Activated naive CD8-positive, alpha-beta T cell treated with anti-CD3 and anti-CD28 coated beads for 36 hours (primary cell): ENCODE measurements around the gene GNMT. TPM values are rescaled to one million over a fixed set of nuclear protein-coding genes. Genes with fewer than 3 reads are reported as not detected.
"Not testable (repeated sequence)": the region's sequence is repeated elsewhere in the genome, so short reads cannot be mapped to it uniquely, and the experiment has no call there.

Experiments used
- DNase-seq: peaks from one replicate; pipeline ENCODE4 v3.0.0; 2021
- H3K27ac Mint-ChIP-seq: one replicate; pipeline ENCODE4 v1.8.0; 2022; ENCODE audit warnings: mild to moderate bottlenecking, moderate library complexity, mixed read lengths
- H3K27me3 Mint-ChIP-seq: one replicate; pipeline ENCODE4 v1.8.0; 2022; ENCODE audit warnings: mild to moderate bottlenecking, mixed read lengths
- H3K36me3 Mint-ChIP-seq: one replicate; pipeline ENCODE4 v1.8.0; 2021; ENCODE audit warnings: mild to moderate bottlenecking, mixed read lengths
- H3K4me1 Mint-ChIP-seq: one replicate; pipeline ENCODE4 v1.8.0; 2021; ENCODE audit warnings: mixed read lengths
- H3K4me3 Mint-ChIP-seq: one replicate; pipeline ENCODE4 v1.8.0; 2022; ENCODE audit warnings: mild to moderate bottlenecking, moderate library complexity, mixed read lengths
- H3K9me3 Mint-ChIP-seq: one replicate; pipeline ENCODE4 v1.8.0; 2022; ENCODE audit warnings: mixed read lengths
- total RNA-seq, 2 experiments: library from RNA; stranded (reverse); gene quantifications; one replicate each; pipeline ENCODE4 v1.2.3, GENCODE V29; 2021

Gene GNMT
- total RNA-seq, 2 experiments from 2014 or later = 0.20 to 0.35 TPM

DNA sequence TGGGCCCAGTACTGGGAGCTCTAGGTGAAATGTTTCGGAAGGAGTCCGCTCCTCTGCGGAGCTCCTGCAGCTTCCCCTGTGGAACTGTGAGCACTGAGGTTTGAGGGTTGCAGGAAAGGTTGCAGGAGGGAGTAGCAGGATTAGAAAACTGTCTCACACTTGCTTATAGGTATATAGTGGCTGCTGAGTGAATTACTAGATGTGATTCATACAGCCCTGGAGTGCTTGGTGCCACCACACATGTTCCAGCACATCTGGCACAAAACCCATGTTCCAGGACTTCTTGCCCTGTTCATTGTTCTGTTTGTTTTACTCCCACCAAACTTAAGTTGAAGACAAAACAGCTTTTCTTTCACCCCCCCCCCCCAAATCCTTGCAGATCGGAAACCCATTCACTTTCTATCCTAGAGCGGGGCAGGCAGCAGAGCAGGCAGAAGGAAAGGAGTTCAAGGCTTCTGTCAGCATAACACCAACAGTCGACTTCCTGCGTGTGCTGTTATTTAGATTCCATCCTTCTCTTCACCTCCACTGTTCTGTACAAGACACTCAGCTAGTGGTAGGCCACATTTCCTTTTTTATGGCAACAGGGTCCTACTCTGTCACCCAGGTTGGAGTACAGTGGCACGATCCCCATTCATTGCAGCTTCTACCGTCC is 19.1 kb downstream of the GNMT start:
- Mint-ChIP-seq H3K36me3 (peaks cover 29% of the 10 kb centered on the region), H3K4me3 (peak overlapping the region; percentile 86), H3K4me1 (peaks cover 45% of the 10 kb centered on the region), H3K27ac (peak overlapping the region; percentile 96), H3K27me3 (no peaks in the 10 kb centered on the region), H3K9me3 (peaks cover 4% of the 10 kb centered on the region)
- DNase-seq = no peak

DNA sequence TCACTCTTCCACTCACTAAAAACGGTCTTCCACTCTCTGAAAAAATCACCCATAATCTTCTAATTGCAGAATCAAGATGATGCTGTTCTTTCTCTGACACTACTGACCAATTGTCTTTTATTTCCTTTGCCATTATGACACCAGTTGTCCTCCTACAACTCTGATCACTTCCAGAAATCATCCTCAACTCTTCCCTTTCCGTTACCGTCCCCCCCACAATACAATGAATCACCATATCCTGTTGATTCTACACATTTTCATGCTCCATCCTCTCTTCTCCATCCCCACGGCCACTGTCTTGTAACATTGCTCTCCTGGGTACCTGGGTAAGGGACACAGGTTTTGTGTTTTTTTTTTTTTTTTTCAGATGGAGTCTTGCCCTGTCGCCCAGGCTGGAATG is 21.3 kb downstream of the GNMT start:
- no peak for DNase-seq
- H3K27ac Mint-ChIP-seq = peak overlapping the region; percentile 13
- no peaks in the 10 kb centered on the region for H3K27me3 Mint-ChIP-seq
- peaks cover under 1% of the 10 kb centered on the region for H3K9me3 Mint-ChIP-seq
- peaks cover 14% of the 10 kb centered on the region for H3K36me3 Mint-ChIP-seq
- H3K4me1 Mint-ChIP-seq = peaks cover 45% of the 10 kb centered on the region
- H3K4me3 Mint-ChIP-seq = no peak overlapping the region

DNA sequence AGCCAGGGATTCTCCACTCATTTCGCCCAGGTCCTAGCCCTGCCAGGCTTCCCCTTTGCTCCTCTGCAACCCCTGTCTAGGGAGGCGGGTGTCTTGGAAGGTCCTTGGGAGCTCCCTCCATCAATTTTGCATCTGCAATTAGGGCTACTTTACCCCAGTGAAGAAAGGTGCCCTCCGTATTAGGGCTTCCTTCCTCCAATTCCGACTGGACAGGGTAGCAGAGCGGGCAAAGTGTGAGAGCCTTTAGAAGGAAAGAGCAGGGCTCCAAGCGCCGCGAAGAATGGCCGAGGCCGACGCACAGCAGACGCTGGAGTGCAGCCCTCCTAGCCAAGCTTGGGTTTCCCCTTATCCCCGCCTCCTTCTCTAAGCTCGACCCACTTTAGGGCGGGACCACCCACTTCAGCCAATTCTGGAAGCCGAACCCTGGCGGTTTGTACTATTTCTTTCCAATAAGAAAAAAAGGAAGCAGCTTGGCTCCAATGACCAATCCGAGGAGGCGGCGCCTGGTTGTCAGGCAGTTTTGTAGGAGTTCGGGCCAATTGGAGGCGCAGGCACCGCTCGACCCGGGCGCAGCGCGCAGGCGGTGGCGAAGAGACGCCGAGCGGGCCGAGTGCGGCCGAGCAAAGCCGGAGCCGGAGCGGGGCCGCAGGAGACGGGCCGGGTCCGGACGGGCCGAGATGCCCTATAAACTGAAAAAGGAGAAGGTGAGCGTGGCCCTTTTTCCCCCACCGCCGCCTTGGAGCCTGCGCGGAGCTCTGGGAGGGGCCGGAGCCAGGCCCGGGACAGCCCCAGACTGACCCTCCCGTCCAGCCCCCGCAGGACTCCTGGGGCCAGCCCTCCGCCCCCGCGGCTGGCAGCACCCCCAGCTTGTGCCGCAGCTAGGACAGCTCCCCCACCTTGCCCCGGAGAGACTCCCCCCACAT is 23.7 kb downstream of the GNMT start, which contains the start of gene PPP2R5D:
Gene PPP2R5D, plus strand, starts transcription at position 570 of the 923 bp plus-strand sequence. Its CDS starts 108 bp downstream, at position 678.
- peaks cover 3% of the 10 kb centered on the region for H3K36me3 Mint-ChIP-seq
- no peaks in the 10 kb centered on the region for H3K9me3 Mint-ChIP-seq
- peaks cover 50% of the 10 kb centered on the region for H3K4me1 Mint-ChIP-seq
- DNase-seq = peak; percentile 96
- H3K27me3 Mint-ChIP-seq = no peaks in the 10 kb centered on the region
- H3K4me3 Mint-ChIP-seq = peak within 1 kb of the TSS; percentile 87
- peak within 1 kb of the TSS; percentile 86 for H3K27ac Mint-ChIP-seq

DNA sequence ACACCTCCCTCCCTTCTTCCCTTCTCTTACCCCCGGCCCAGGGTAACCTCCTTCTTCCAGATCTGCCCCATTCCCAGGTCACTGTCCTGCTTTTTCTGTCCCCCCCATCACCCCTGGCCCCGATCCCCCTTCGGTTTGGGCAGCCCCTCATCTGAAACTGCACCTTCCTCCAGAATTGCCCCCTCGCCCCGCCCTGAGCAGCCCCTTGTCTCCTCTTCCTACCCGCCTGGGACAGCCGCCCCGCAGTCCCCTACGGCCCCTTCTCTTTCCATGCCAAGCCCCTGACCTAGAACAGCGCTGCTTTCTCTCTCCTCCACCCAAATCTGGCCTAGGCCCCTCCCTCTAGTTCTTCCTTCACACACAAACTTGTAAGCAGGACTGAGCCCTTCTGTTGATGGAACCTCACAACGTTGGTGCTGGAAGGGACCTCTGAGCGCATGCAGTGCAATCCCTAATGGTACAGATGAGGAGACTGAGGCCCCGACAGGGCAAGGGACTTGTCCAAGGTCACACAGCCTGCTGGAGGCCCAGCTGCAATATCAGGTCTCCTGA is 24.4 kb downstream of the GNMT start:
- H3K27ac Mint-ChIP-seq = peak overlapping the region; percentile 70
- H3K4me3 Mint-ChIP-seq = peak overlapping the region; percentile 87
- H3K27me3 Mint-ChIP-seq = no peaks in the 10 kb centered on the region
- no peaks in the 10 kb centered on the region for H3K9me3 Mint-ChIP-seq
- peak; percentile 19 for DNase-seq
- peaks cover 45% of the 10 kb centered on the region for H3K4me1 Mint-ChIP-seq
- H3K36me3 Mint-ChIP-seq = peaks cover 2% of the 10 kb centered on the region

DNA sequence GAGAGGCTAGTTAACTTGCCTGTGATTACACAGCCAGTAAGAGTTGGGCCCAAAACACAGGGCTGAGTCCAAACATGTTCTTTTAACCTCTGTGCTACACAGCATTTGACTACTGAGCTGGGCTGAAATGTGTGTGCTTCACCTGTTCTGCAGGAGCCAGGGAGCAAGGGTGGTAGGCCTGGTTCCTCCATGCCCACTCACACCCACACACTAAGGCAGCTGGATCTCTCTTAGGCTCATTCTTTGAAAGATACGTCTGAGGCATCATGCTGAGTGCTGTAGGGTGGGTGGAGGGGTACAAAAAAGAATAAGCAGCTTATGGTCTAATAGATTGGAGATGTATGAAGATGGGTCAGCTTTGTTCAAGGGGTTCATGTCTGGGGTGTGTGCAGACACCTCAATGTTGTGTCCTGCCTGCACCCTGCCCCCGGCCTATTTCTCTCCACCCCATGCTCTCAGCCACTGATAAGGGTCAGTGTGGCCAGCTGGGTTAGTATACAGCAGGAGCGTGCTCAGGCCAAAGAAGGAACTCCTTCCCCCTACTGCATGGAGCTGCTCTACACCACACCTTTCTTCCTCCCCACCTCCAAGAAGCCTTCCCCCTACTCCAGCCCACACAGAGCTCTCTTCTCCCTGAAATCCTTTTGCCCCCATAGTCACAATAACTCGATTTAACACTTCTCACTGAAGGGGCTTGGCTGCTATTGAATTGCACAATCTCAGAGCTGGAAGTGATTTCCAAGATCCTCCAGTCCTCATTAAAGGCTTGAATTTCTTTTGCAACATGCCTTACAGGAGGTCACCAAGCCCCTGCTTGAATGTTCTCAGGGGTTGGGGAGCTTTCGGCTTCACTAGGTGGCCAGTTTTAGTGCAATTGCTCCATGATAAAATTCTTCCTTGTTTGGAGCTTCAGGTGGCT is 27.2 kb downstream of the GNMT start:
- Mint-ChIP-seq H3K36me3 (peaks cover 4% of the 10 kb centered on the region), H3K9me3 (no peaks in the 10 kb centered on the region), H3K27ac (no peak overlapping the region), H3K27me3 (no peaks in the 10 kb centered on the region), H3K4me1 (peaks cover 41% of the 10 kb centered on the region), H3K4me3 (no peak overlapping the region)
- DNase-seq = no peak

DNA sequence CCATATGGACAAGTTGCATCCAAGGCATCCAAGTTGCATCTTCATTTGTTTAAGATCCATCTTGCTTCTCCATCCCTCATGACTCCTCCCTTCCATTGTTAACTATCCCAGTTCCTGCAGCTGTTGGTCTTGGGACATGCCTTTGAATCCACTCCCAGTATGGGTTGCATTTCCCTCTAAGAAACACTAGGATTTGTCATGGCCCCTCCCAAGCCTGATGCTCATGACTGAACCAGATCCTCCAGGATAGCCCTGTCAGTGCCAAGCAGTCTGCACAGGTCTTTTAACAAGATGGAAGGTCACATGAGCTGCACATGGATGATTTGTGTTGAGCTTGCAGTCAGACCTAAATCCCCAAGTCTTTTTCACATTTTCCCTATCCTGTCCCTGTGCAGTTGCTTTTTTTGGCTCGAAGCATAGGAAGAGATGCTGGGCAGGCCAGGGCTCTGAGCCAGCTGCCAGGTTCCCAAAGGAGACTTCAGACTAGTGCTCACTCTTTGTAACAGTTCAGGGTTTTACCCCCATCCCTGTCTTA is 28.0 kb downstream of the GNMT start:
- Mint-ChIP-seq H3K4me3 (no peak overlapping the region), H3K4me1 (peaks cover 41% of the 10 kb centered on the region), H3K27me3 (no peaks in the 10 kb centered on the region), H3K27ac (no peak overlapping the region), H3K9me3 (no peaks in the 10 kb centered on the region), H3K36me3 (peaks cover 4% of the 10 kb centered on the region)
- no peak for DNase-seq

DNA sequence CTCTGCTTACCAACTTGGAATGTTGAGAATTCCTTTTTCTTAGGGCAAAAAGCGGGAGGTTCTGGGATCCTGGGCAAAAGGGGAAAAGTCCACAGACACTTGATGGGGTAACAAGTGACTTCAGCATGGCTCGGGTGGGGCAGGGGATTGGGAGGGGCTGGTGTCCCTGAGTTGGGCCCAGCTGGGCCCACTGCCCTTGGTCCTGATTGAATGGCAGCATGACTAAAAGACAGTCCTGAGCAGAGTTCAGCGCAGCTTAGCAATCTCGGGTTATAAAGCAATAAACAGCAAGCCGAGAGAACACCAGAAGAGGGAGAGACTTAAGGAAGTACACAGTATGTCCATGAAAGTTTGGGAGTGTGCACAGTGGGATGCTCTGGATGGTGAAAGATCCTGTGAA is 29.4 kb downstream of the GNMT start:
- peaks cover 40% of the 10 kb centered on the region for H3K4me1 Mint-ChIP-seq
- H3K4me3 Mint-ChIP-seq = no peak overlapping the region
- no peaks in the 10 kb centered on the region for H3K9me3 Mint-ChIP-seq
- H3K36me3 Mint-ChIP-seq = peaks cover 4% of the 10 kb centered on the region
- H3K27ac Mint-ChIP-seq = no peak overlapping the region
- H3K27me3 Mint-ChIP-seq = no peaks in the 10 kb centered on the region
- DNase-seq = no peak

DNA sequence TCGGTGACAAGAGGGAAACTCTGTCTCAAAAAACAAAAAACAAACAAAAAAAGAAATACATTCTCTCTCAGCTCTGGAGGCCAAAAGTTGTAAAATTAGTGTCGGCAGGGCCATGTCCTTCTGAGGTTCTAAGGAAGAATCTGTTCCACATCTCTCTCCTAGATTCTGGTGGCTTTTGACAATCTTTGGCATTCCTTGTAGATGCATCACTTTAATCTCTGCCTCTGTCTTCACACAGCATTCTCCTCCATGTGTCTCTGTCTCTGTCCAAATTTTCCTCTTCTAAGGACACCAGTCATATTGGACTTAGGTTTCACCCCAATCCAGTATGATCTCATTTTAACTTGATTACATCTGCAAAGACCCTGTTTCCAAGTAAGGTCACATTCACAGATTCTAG is 32.9 kb downstream of the GNMT start:
- no peak for DNase-seq
- Mint-ChIP-seq H3K9me3 (no peaks in the 10 kb centered on the region), H3K27me3 (no peaks in the 10 kb centered on the region), H3K27ac (no peak overlapping the region), H3K36me3 (peaks cover 2% of the 10 kb centered on the region), H3K4me3 (no peak overlapping the region), H3K4me1 (peaks cover 14% of the 10 kb centered on the region)

DNA sequence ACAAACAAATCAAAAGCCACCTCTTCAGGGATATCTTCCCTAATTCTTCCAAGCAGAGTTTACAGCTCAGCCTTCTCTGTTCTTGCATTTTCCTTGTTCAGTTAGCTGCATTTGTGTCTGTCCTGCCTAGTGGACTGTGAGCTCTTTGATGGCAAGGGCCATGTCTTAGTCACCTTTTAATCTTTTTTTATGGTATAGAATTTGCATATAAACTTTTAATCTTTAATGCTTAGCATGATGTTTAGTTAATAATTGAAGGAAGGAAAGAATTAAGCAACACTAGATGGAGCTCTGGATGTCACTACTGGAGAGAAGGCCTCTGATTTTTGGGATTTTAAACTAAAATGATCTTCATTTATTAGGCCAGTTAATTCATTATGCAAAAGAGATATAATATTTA is 36.0 kb downstream of the GNMT start:
- no peaks in the 10 kb centered on the region for H3K9me3 Mint-ChIP-seq
- H3K27me3 Mint-ChIP-seq = no peaks in the 10 kb centered on the region
- peaks cover 7% of the 10 kb centered on the region for H3K4me1 Mint-ChIP-seq
- H3K27ac Mint-ChIP-seq = no peak overlapping the region
- no peak for DNase-seq
- H3K4me3 Mint-ChIP-seq = no peak overlapping the region
- peaks cover 4% of the 10 kb centered on the region for H3K36me3 Mint-ChIP-seq

DNA sequence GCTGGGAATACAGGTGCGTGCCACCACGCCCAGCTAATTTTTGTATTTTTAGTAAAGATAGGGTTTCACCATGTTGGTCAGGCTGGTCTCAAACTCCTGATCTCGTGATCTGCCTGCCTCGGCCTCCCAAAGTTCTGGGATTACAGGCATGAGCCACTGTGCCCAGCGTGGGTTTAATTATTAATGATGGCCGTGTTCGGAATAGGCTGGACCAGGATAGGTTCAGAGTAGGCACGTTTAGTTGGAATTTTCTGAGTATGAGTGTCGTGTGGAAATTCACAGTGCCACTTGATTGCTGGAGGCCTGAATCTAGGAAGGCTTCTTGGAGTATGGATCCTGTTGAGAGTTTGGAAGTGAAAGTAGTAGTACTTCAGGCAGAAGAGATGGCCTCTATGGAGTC is 37.7 kb downstream of the GNMT start:
- H3K27ac Mint-ChIP-seq, H3K36me3 Mint-ChIP-seq, H3K27me3 Mint-ChIP-seq, H3K9me3 Mint-ChIP-seq, H3K4me1 Mint-ChIP-seq, DNase-seq, H3K4me3 Mint-ChIP-seq: not testable (repeated sequence)

DNA sequence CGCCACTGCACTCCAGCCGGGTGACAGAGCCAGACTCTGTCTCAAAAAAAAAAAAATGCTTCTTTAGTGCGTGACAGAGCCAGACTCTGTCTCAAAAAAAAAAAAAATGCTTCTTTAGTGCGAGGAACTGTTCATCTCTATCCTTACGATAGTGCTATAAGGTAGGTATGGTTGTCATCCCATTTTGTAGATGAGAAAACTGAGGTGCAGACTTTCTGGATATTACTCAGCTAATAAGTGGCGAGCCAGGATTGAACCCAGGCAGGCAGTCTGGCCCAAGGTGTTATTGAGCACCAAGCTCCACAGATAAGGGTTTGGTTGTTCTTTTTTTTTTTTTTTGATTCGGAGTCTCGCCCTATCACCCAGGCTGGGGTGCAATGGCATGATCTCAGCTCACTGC is 41.3 kb downstream of the GNMT start:
- H3K4me3 Mint-ChIP-seq = no peak overlapping the region
- H3K36me3 Mint-ChIP-seq = peaks cover 4% of the 10 kb centered on the region
- no peaks in the 10 kb centered on the region for H3K27me3 Mint-ChIP-seq
- DNase-seq = no peak
- H3K27ac Mint-ChIP-seq = no peak overlapping the region
- H3K4me1 Mint-ChIP-seq = peaks cover 2% of the 10 kb centered on the region
- H3K9me3 Mint-ChIP-seq = no peaks in the 10 kb centered on the region

DNA sequence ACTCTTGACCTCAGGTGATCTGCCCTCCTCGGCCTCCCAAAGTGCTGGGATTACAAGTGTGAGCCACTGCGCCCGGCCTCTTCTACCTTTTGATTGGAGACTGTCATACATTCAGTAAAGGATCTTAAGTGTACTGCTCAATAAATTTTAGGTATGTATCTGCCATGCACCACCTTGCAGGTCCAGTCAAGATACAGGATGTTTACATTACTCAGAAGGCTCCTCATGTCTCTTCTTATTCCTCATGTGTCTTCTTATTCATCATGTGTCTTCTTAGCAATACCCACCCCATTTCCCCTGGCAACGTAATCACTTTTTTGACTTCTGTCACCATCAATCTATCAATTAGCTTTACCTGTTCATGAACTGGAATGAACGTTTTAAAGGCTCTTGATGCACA is 45.3 kb downstream of the GNMT start:
- peaks cover 7% of the 10 kb centered on the region for H3K4me1 Mint-ChIP-seq
- no peak overlapping the region for H3K27ac Mint-ChIP-seq
- H3K27me3 Mint-ChIP-seq = no peaks in the 10 kb centered on the region
- H3K9me3 Mint-ChIP-seq = no peaks in the 10 kb centered on the region
- peaks cover 3% of the 10 kb centered on the region for H3K36me3 Mint-ChIP-seq
- no peak for DNase-seq
- H3K4me3 Mint-ChIP-seq = no peak overlapping the region

DNA sequence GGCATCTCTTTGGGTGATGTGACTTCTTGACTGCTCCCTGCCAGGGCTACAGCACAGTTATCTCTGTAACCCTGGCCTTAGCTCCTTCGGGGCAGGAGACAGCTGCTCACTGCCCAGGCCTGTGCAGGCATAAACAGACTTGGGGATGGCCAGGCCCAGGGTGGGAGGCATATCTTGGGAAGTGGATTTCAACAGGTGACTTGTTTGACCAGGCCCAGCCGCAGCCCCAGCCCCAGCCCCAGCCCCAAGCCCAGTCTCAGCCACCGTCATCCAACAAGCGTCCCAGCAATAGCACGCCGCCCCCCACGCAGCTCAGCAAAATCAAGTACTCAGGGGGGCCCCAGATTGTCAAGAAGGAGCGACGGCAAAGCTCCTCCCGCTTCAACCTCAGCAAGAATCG is 45.7 kb downstream of the GNMT start:
- Mint-ChIP-seq H3K9me3 (no peaks in the 10 kb centered on the region), H3K27me3 (no peaks in the 10 kb centered on the region), H3K4me1 (peaks cover 7% of the 10 kb centered on the region), H3K4me3 (no peak overlapping the region), H3K36me3 (peaks cover 3% of the 10 kb centered on the region), H3K27ac (no peak overlapping the region)
- no peak for DNase-seq

DNA sequence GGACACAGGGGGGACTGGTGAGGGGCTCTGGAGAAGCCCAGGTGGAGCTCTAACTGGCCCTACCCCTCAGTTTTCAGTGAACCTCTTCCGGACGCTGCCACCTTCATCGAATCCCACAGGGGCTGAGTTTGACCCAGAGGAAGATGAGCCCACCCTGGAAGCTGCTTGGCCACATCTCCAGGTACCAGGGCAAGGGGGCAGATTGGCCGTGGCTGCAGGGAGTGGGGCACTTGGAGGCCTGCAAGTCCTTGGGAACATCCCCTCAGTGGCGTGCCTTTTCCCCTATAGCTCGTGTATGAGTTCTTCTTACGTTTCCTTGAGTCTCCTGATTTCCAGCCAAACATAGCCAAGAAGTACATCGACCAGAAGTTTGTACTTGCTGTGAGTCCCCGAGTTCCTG is 46.6 kb downstream of the GNMT start:
- no peak overlapping the region for H3K27ac Mint-ChIP-seq
- no peak for DNase-seq
- no peak overlapping the region for H3K4me3 Mint-ChIP-seq
- H3K9me3 Mint-ChIP-seq = no peaks in the 10 kb centered on the region
- peaks cover 14% of the 10 kb centered on the region for H3K4me1 Mint-ChIP-seq
- no peaks in the 10 kb centered on the region for H3K27me3 Mint-ChIP-seq
- H3K36me3 Mint-ChIP-seq = peaks cover 9% of the 10 kb centered on the region
